Mucosa of rectum (tissue), 2 donors: Measurements from ENCODE around the gene FAM8A1.
"Not testable (repeated sequence)": the region's sequence is repeated elsewhere in the genome, so short reads cannot be mapped to it uniquely, and the experiment has no call there.

ENCODE experiments used
- H3K27ac ChIP-seq, 2 donors: one replicate each; pipeline ENCODE4 v1.7.0; 2013; ENCODE audit warnings: inconsistent platforms in 2 of 2, low read depth in 2 of 2, low read length in 2 of 2
- H3K27me3 ChIP-seq, 2 donors: one replicate each; pipeline ENCODE4 v1.7.0; 2013; ENCODE audit warnings: low read length in 2 of 2; ENCODE audit not compliant: control insufficient read depth in 2 of 2, insufficient read depth in 2 of 2
- H3K36me3 ChIP-seq, 2 donors: one replicate each; pipeline ENCODE4 v1.7.0; 2013; ENCODE audit warnings: low read length in 2 of 2; ENCODE audit not compliant: control insufficient read depth in 2 of 2, insufficient read depth in 2 of 2
- H3K4me1 ChIP-seq, 2 donors: one replicate each; pipeline ENCODE4 v1.7.0; 2013; ENCODE audit warnings: low read length in 2 of 2, mild to moderate bottlenecking in 1 of 2; ENCODE audit not compliant: control insufficient read depth in 2 of 2, insufficient read depth in 2 of 2
- H3K4me3 ChIP-seq, 2 donors: one replicate each; pipeline ENCODE4 v1.7.0; 2013; ENCODE audit warnings: low read length in 2 of 2
- H3K9ac ChIP-seq, 2 donors: one replicate each; pipeline ENCODE4 v1.7.0; 2013; ENCODE audit warnings: low read length in 2 of 2, low read depth in 1 of 2, mild to moderate bottlenecking in 1 of 2
- H3K9me3 ChIP-seq, 2 donors: one replicate each; pipeline ENCODE4 v1.7.0; 2013; ENCODE audit warnings: low read length in 2 of 2; ENCODE audit not compliant: control insufficient read depth in 2 of 2
- donor health status: healthy.
- donor health status: Normal muscosa, but diverticular disease.

Gene FAM8A1

GRCh38 chr6:17583811-17584210, 16.3 kb upstream of the FAM8A1 start:
- no peaks in the 10 kb centered on the region for H3K36me3 ChIP-seq
- H3K9ac ChIP-seq, result peak overlapping the region in 1 of 2 donors; percentile 14
- H3K9me3 ChIP-seq, result no peaks in the 10 kb centered on the region
- peaks cover 12 to 18% of the 10 kb centered on the region in 2 donors for H3K4me1 ChIP-seq
- no peaks in the 10 kb centered on the region for H3K27me3 ChIP-seq
- peak overlapping the region in 1 of 2 donors; percentile 11 for H3K27ac ChIP-seq
- H3K4me3 ChIP-seq, result no peak overlapping the region

GRCh38 chr6:17584241-17584803, 15.8 kb upstream of the FAM8A1 start:
- Histone ChIP-seq H3K9ac (peak overlapping the region; percentile 14 to 20), H3K4me3 (peak overlapping the region in 1 of 2 donors; percentile 43)

GRCh38 chr6:17585766-17586490, 14.2 kb upstream of the FAM8A1 start:
- H3K27ac ChIP-seq, result peak overlapping the region in 1 of 2 donors; percentile 16
- no peaks in the 10 kb centered on the region for H3K27me3 ChIP-seq
- peaks cover 20 to 25% of the 10 kb centered on the region in 2 donors for H3K4me1 ChIP-seq
- H3K4me3 ChIP-seq, result no peak overlapping the region
- no peaks in the 10 kb centered on the region for H3K36me3 ChIP-seq
- H3K9me3 ChIP-seq, result no peaks in the 10 kb centered on the region
- H3K9ac ChIP-seq, result no peak overlapping the region

More at GRCh38 chr6:17584241-17584803, 15.8 kb upstream of the FAM8A1 start:
- Histone ChIP-seq H3K27ac (peak overlapping the region in 1 of 2 donors; percentile 11), H3K4me1 (peaks cover 17 to 23% of the 10 kb centered on the region in 2 donors), H3K27me3 (no peaks in the 10 kb centered on the region), H3K36me3 (no peaks in the 10 kb centered on the region), H3K9me3 (no peaks in the 10 kb centered on the region)

GRCh38 chr6:17586623-17587022, 13.5 kb upstream of the FAM8A1 start:
- not testable (repeated sequence) for H3K9me3 ChIP-seq, H3K36me3 ChIP-seq, H3K27ac ChIP-seq, H3K27me3 ChIP-seq, H3K9ac ChIP-seq, H3K4me3 ChIP-seq
- H3K4me1 ChIP-seq, result peaks cover 20 to 25% of the 10 kb centered on the region in 2 donors

- no peak overlapping the region for H3K9ac ChIP-seq
- H3K27me3 ChIP-seq, result no peaks in the 10 kb centered on the region
- H3K4me1 ChIP-seq, result peaks cover 20 to 25% of the 10 kb centered on the region in 2 donors
- peak overlapping the region; percentile 5 to 6 for H3K4me3 ChIP-seq
- H3K36me3 ChIP-seq, result no peaks in the 10 kb centered on the region
- peak overlapping the region; percentile 72 to 75 for H3K27ac ChIP-seq
- H3K9me3 ChIP-seq, result no peaks in the 10 kb centered on the region
Observed at GRCh38 chr6:17588011-17588410, 12.1 kb upstream of the FAM8A1 start.

- Histone ChIP-seq H3K4me1 (peaks cover 17 to 20% of the 10 kb centered on the region in 2 donors), H3K36me3 (no peaks in the 10 kb centered on the region), H3K27ac (peak overlapping the region; percentile 71 to 80), H3K27me3 (no peaks in the 10 kb centered on the region), H3K4me3 (no peak overlapping the region), H3K9me3 (no peaks in the 10 kb centered on the region), H3K9ac (peak overlapping the region in 1 of 2 donors; percentile 24)
Observed at GRCh38 chr6:17589406-17590096, 10.6 kb upstream of the FAM8A1 start.

- H3K36me3 ChIP-seq, result no peaks in the 10 kb centered on the region
- H3K27ac ChIP-seq, result no peak overlapping the region
Observed at GRCh38 chr6:17591287-17591686, 8.8 kb upstream of the FAM8A1 start.

GRCh38 chr6:17593246-17593645, 6.9 kb upstream of the FAM8A1 start:
- no peaks in the 10 kb centered on the region for H3K27me3 ChIP-seq
- no peak overlapping the region for H3K27ac ChIP-seq
- peaks cover 9 to 11% of the 10 kb centered on the region in 2 donors for H3K4me1 ChIP-seq
- no peak overlapping the region for H3K9ac ChIP-seq
- no peaks in the 10 kb centered on the region for H3K36me3 ChIP-seq
- H3K4me3 ChIP-seq, result no peak overlapping the region
- no peaks in the 10 kb centered on the region for H3K9me3 ChIP-seq

More at GRCh38 chr6:17591287-17591686, 8.8 kb upstream of the FAM8A1 start:
- no peaks in the 10 kb centered on the region for H3K27me3 ChIP-seq
- H3K4me3 ChIP-seq, result no peak overlapping the region
- H3K4me1 ChIP-seq, result peaks cover 13 to 20% of the 10 kb centered on the region in 2 donors
- H3K9me3 ChIP-seq, result no peaks in the 10 kb centered on the region
- H3K9ac ChIP-seq, result no peak overlapping the region

- no peaks in the 10 kb centered on the region for H3K9me3 ChIP-seq
- no peak overlapping the region for H3K27ac ChIP-seq
- no peaks in the 10 kb centered on the region for H3K27me3 ChIP-seq
- H3K9ac ChIP-seq, result no peak overlapping the region
- H3K4me1 ChIP-seq, result peaks cover 1 to 5% of the 10 kb centered on the region in 2 donors
- no peaks in the 10 kb centered on the region for H3K36me3 ChIP-seq
- H3K4me3 ChIP-seq, result no peak overlapping the region
Observed at GRCh38 chr6:17596085-17596484, 4.0 kb upstream of the FAM8A1 start.
